ENCODE data around the gene PCBP3.

The PCBP3 gene

GRCh38 chr21:45921917-45922316 lies 278.4 kb downstream of the PCBP3 start:
- no peak overlapping the region for H3K27ac ChIP-seq
- TF ChIP-seq ZFX (IDR thresholded peaks at IDR 0.05) = no peak

GRCh38 chr21:45922648-45923047 lies 279.1 kb downstream of the PCBP3 start:
- H3K27ac ChIP-seq = no peak overlapping the region
- no peak for TF ChIP-seq CTCF (conservative IDR thresholded peaks at IDR 0.05)
- TF ChIP-seq ZFX (IDR thresholded peaks at IDR 0.05) = no peak

- TF ChIP-seq ZFX (IDR thresholded peaks at IDR 0.05) (no peak), CTCF (conservative IDR thresholded peaks at IDR 0.05) (peak; percentile 87)
- no peak overlapping the region for H3K27ac ChIP-seq
Observed at GRCh38 chr21:45923146-45923545, 279.6 kb downstream of the PCBP3 start.

GRCh38 chr21:45926281-45926680 lies 282.8 kb downstream of the PCBP3 start:
- no peak overlapping the region for H3K27ac ChIP-seq
- no peak; the same call in 1 of the 2 replicates for TF ChIP-seq CTCF (conservative IDR thresholded peaks at IDR 0.05)
- TF ChIP-seq ZFX (IDR thresholded peaks at IDR 0.05) = no peak

GRCh38 chr21:45927032-45927431 lies 283.5 kb downstream of the PCBP3 start:
- H3K27ac ChIP-seq = no peak overlapping the region
- TF ChIP-seq ZFX (IDR thresholded peaks at IDR 0.05) (no peak), CTCF (conservative IDR thresholded peaks at IDR 0.05) (no peak)

- no peak overlapping the region for H3K27ac ChIP-seq
- TF ChIP-seq ZFX (IDR thresholded peaks at IDR 0.05) (no peak), CTCF (conservative IDR thresholded peaks at IDR 0.05) (no peak)
Observed at GRCh38 chr21:45927851-45928850, 284.6 kb downstream of the PCBP3 start.

- TF ChIP-seq ZFX (IDR thresholded peaks at IDR 0.05) (no peak), CTCF (conservative IDR thresholded peaks at IDR 0.05) (no peak)
- H3K27ac ChIP-seq = no peak overlapping the region
Observed at GRCh38 chr21:45929449-45929848, 285.9 kb downstream of the PCBP3 start.

All from C4-2B (cell line).